HG03354 (cell line): Measurements from ENCODE around the gene EFNA4.
A peak's percentile ranks its signal among the peaks of the same experiment; 100 is the strongest.

Experiments used
- ATAC-seq: cut with Tn5 transposase; IDR thresholded peaks from one replicate; pipeline ENCODE4 v1.9.1; 2021; ENCODE audit warnings: mild to moderate bottlenecking; ENCODE audit not compliant: unreplicated experiment, poor library complexity, severe bottlenecking

EFNA4 gene

GRCh38 chr1:155063550-155064110 is at the start of gene EFNA4:
EFNA4 (plus strand) TSS chr1:155063740; CDS start chr1:155063824, 84 bp downstream.
- ATAC-seq: peak; percentile 76

GRCh38 chr1:155014709-155015508 is 48.6 kb upstream of the EFNA4 start:
- ATAC-seq: no peak

- no peak for ATAC-seq
Observed at GRCh38 chr1:155015527-155016230, 47.9 kb upstream of the EFNA4 start.

GRCh38 chr1:155016231-155016831 is 47.2 kb upstream of the EFNA4 start:
- no peak for ATAC-seq

GRCh38 chr1:155017041-155017945 is 46.2 kb upstream of the EFNA4 start:
- ATAC-seq: peak; percentile 81

GRCh38 chr1:155017946-155018316 is 45.6 kb upstream of the EFNA4 start:
- peak; percentile 11 for ATAC-seq

GRCh38 chr1:155018617-155019348 is 44.8 kb upstream of the EFNA4 start:
- no peak for ATAC-seq

- no peak for ATAC-seq
Observed at GRCh38 chr1:155019377-155020245, 43.9 kb upstream of the EFNA4 start.

GRCh38 chr1:155022136-155022926 is 41.2 kb upstream of the EFNA4 start:
- ATAC-seq: no peak

GRCh38 chr1:155022927-155023236 is 40.7 kb upstream of the EFNA4 start:
- ATAC-seq: no peak

- no peak for ATAC-seq
Observed at GRCh38 chr1:155023627-155024026, 39.9 kb upstream of the EFNA4 start.

- no peak for ATAC-seq
Observed at GRCh38 chr1:155024315-155024714, 39.2 kb upstream of the EFNA4 start.

GRCh38 chr1:155026154-155026553 is 37.4 kb upstream of the EFNA4 start:
- ATAC-seq: no peak

GRCh38 chr1:155026588-155026987 is 37.0 kb upstream of the EFNA4 start:
- ATAC-seq: no peak

GRCh38 chr1:155029513-155030242 is 33.9 kb upstream of the EFNA4 start:
- ATAC-seq: no peak

GRCh38 chr1:155030243-155030795 is 33.2 kb upstream of the EFNA4 start:
- ATAC-seq: no peak
